Right lobe of liver (tissue), 4 donors: ENCODE results near the gene MBOAT2.

Experiments used
- POLR2A ChIP-seq: fragments of 450-650 bp; IDR thresholded peaks from one replicate; pipeline ENCODE4 v1.6.1; 2017; ENCODE audit warnings: antibody characterized with exemption, mild to moderate bottlenecking
- TF ChIP-seq, protein P1 (sequence below), 4 donors: fragments of 200-600 bp in 3 of 4; fragments of 450-650 bp in 1 of 4; IDR thresholded peaks; one replicate each; pipeline versions ENCODE4 v1.5.1 to v1.8.0; 2016 to 2022; ENCODE audit warnings: antibody characterized with exemption in 4 of 4, mild to moderate bottlenecking in 2 of 4
- donor health status: DM: no; HTN: no; CAD: no.
- donor health status: DM: no; HTN: no; CAD: no.
- donor health status: DM: no; HTN: yes; CAD: no.

DNA sequence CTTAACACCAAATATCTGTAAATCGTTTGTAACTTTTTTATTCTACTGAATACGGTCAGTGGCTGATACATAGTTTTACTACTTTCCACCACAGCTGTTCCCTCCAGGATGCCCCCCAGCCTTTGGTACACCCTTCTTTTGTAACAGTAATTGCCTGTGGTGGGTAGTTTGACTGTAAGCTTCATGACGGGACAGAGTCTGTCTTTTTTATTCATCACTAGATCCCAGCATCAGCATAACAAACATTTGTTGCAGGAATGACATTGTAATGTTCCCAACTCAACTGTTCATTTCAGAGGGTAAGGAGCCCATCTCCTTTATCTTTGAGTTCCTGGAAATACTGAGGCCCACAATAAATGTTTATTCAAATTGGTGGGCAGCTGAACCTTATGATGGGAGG, 67.5 kb downstream of the MBOAT2 start:
- TF ChIP-seq, protein P1, sequence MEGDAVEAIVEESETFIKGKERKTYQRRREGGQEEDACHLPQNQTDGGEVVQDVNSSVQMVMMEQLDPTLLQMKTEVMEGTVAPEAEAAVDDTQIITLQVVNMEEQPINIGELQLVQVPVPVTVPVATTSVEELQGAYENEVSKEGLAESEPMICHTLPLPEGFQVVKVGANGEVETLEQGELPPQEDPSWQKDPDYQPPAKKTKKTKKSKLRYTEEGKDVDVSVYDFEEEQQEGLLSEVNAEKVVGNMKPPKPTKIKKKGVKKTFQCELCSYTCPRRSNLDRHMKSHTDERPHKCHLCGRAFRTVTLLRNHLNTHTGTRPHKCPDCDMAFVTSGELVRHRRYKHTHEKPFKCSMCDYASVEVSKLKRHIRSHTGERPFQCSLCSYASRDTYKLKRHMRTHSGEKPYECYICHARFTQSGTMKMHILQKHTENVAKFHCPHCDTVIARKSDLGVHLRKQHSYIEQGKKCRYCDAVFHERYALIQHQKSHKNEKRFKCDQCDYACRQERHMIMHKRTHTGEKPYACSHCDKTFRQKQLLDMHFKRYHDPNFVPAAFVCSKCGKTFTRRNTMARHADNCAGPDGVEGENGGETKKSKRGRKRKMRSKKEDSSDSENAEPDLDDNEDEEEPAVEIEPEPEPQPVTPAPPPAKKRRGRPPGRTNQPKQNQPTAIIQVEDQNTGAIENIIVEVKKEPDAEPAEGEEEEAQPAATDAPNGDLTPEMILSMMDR (IDR thresholded peaks at IDR 0.05), result no peak
- TF ChIP-seq POLR2A, result no peak
